Heart right ventricle (tissue), 16 donors: Measurements from ENCODE around the gene CCNI. TPM values are rescaled to one million over a fixed set of nuclear protein-coding genes. Genes with fewer than 3 reads are reported as not detected.
"Not testable (repeated sequence)": the region's sequence is repeated elsewhere in the genome, so short reads cannot be mapped to it uniquely, and the experiment has no call there.

Source experiments
- ATAC-seq, 8 donors: fragments of 200-7000 bp; cut with Tn5 transposase; one replicate each; pipeline ENCODE4 v1.9.1; 2020; ENCODE audit warnings: mild to moderate bottlenecking in 8 of 8, moderate library complexity in 8 of 8, moderate number of reproducible peaks in 1 of 8
- DNase-seq, 2 donors: peaks; one replicate each; pipeline ENCODE4 v3.0.0-alpha.2; 2020
- H3K27ac ChIP-seq, 10 donors: fragments of 200-600 bp; sonication (generic) in 2 of 10; one replicate each; pipeline versions ENCODE4 v1.5.0 to v1.8.0; 2020 to 2022; ENCODE audit warnings: mild to moderate bottlenecking in 3 of 10
- H3K27me3 ChIP-seq, 7 donors: fragments of 200-600 bp; one replicate each; pipeline ENCODE4 v1.8.0; 2021 to 2022; ENCODE audit warnings: mild to moderate bottlenecking in 2 of 7
- H3K36me3 ChIP-seq, 9 donors: fragments of 200-600 bp; sonication (generic) in 1 of 9; one replicate each; pipeline versions ENCODE4 v1.5.0 to v1.8.0; 2020 to 2022; ENCODE audit warnings: mild to moderate bottlenecking in 2 of 9
- H3K4me1 ChIP-seq, 9 donors: fragments of 200-600 bp; sonication (generic) in 1 of 9; one replicate each; pipeline versions ENCODE4 v1.5.0 to v1.8.0; 2020 to 2022; ENCODE audit warnings: mild to moderate bottlenecking in 4 of 9
- H3K4me3 ChIP-seq, 10 donors: fragments of 200-600 bp; sonication (generic) in 2 of 10; one replicate each; pipeline versions ENCODE4 v1.5.0 to v1.8.0; 2020 to 2022; ENCODE audit warnings: mild to moderate bottlenecking in 7 of 10, moderate library complexity in 2 of 10
- H3K9me3 ChIP-seq, 11 donors: fragments of 200-600 bp in 10 of 11; sonication (generic) in 2 of 11; one replicate each; pipeline versions ENCODE4 v1.5.0 to v1.8.0; 2013 to 2022; ENCODE audit warnings: mild to moderate bottlenecking in 2 of 11, control low read depth in 1 of 11, moderate library complexity in 1 of 11
- CTCF ChIP-seq, 9 donors: fragments of 200-600 bp; sonication (generic) in 2 of 9; IDR thresholded peaks; one replicate each; pipeline versions ENCODE4 v1.5.0 to v1.8.0; 2021 to 2022; ENCODE audit warnings: antibody characterized with exemption in 9 of 9, mild to moderate bottlenecking in 5 of 9, moderate library complexity in 1 of 9
- WGBS, 2 donors: extraction: QIAGEN DNeasy Blood & Tissue Kit; methylation state at CpG; one replicate each; pipeline ENCODE4 v1.1.7; 2013; ENCODE audit warnings: inconsistent platforms in 1 of 2; 5-methylcytosine and 5-hydroxymethylcytosine counted together
- intact Hi-C, 10 donors: fragments of 100-400 bp; cut with DNase I; formaldehyde crosslinking; loops; one replicate each; pipeline versions ENCODE4 v1.11.1 to v1.14.2; 2022
- polyA plus RNA-seq, 2 donors: library from polyadenylated mRNA; stranded (reverse); fragments of 200-250 nt; gene quantifications; one replicate each; pipeline ENCODE4 v1.2.3, GENCODE V29; 2013
- total RNA-seq, 10 donors: library from RNA; stranded (reverse); fragmentation: NEBNext Ultra II Directional in 3 of 10; extraction: Animal tissue kit (Norgen Biotek cat#: 25700) in 3 of 10; gene quantifications; one replicate each; pipeline versions ENCODE4 v1.2.1 to v1.2.4, GENCODE V29; 2021 to 2023
- donor health status: Arrhythmogenic right ventricular cardiomyopathy.
- donor health status: ischemic (EF 13 %, LVEDD 7.1; RV severe dilation, severe dysfunction).
- donor health status: healthy with polysubstance abuse.
- donor health status: DM: no; HTN: yes; CAD: no.
- donor health status: DM: no; HTN: no; CAD: no.
- donor health status: ischemic (EF 25% LVEDD 6.9; RV normal size, moderate dysfunction).
- donor health status: ischemic (EF 25% LVEDD 5.7; RV mildly dilated, moderate dysfunction).
- donor health status: healthy.
- donor health status: DM: yes; HTN: yes; CAD: no.
- donor health status: Ischemic cardiomyopathy.
- donor health status: ischemic (EF 35%, LVEDD 5.7; RV mildly dilated, moderate dysfunction).
- donor health status: nonischemic (EF 11% LVEDD 7.7; RV severe dilation, severe dysfunction).
- donor health status: DM: yes; HTN: yes; CAD: no.
- donor health status: PGD.
- donor health status: ischemic (EF 29% LVEDD 5.4; RV normal size, mild dysfunction).
- donor health status: nonischemic (EF 23%, LVEDD 6.1; RV moderate dilation, normal function).

The CCNI gene
- total and polyA plus RNA-seq, 12 donors, result 30.8 to 354 (median 298) TPM

GRCh38 chr4:77093401-77093800 lies 17.6 kb upstream of the CCNI start:
- ATAC-seq (no peak), DNase-seq (no peak)
- WGBS, 2 donors, result 78 to 92% methylated on average over 1 of the region's 1 CpG
- no peaks in the 10 kb centered on the region for H3K36me3 ChIP-seq
- H3K27me3 ChIP-seq, result no peaks in the 10 kb centered on the region
- intact Hi-C loops, result loop anchor here in 4 of 10 donors (2.0 to 10.0 kb wide), 3 partner anchors 61 to 111 kb away; partner anchors contain the start of gene CCNG2 (in 1 of the 4)
- peaks cover 0 to 21% (median 9%) of the 10 kb centered on the region in 9 donors for H3K4me1 ChIP-seq
- no peaks in the 10 kb centered on the region for H3K9me3 ChIP-seq
- no peak overlapping the region for H3K4me3 ChIP-seq
- peak overlapping the region in 1 of 10 donors; percentile 16 for H3K27ac ChIP-seq
- TF ChIP-seq CTCF (IDR thresholded peaks at IDR 0.05), result no peak

GRCh38 chr4:77092975-77093374 lies 17.2 kb upstream of the CCNI start:
- peaks cover 0 to 21% (median 9%) of the 10 kb centered on the region in 9 donors for H3K4me1 ChIP-seq
- intact Hi-C loops, result loop anchor here in 4 of 10 donors (2.0 to 10.0 kb wide), 3 partner anchors 62 to 112 kb away; partner anchors contain the start of gene CCNG2 (in 1 of the 4)
- no peak for ATAC-seq
- no peak overlapping the region for H3K4me3 ChIP-seq
- no peaks in the 10 kb centered on the region for H3K27me3 ChIP-seq
- peak overlapping the region in 1 of 10 donors; percentile 16 for H3K27ac ChIP-seq
- 93 to 95% methylated on average over 2 of the region's 2 CpGs for WGBS, 2 donors
- no peaks in the 10 kb centered on the region for H3K9me3 ChIP-seq
- no peak for DNase-seq
- TF ChIP-seq CTCF (IDR thresholded peaks at IDR 0.05), result no peak
- no peaks in the 10 kb centered on the region for H3K36me3 ChIP-seq

DNA sequence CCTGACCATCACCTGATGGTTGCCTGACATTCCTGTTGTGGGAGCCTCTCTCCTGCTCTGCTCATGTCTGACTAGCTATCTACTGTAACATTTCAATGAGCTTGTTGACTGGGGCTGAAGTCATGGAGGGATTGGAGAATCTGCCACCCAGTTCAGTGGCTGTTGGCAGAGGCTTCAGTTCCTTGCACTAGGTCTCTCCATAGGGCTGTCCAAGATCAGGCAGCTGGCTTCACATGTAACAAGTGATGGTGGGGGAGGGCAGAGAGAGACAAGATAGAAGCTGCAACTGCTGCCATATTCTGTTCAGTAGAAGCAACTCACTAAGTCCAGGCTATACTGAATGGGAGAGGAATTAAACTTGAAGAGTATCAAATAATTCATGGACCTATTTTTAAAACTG lies 14.1 kb upstream of the CCNI start:
- no peaks in the 10 kb centered on the region for H3K36me3 ChIP-seq
- DNase-seq, result no peak
- peak in 3 of 8 donors; percentile 17 to 72 (median 42) for ATAC-seq
- no peaks in the 10 kb centered on the region for H3K27me3 ChIP-seq
- intact Hi-C loops, result loop anchor here in 3 of 10 donors (10.0 kb wide), 2 partner anchors 65 to 115 kb away; partner anchors contain the start of gene CCNG2 (in 1 of the 3)
- H3K9me3 ChIP-seq, result no peaks in the 10 kb centered on the region
- no peak overlapping the region for H3K4me3 ChIP-seq
- TF ChIP-seq CTCF (IDR thresholded peaks at IDR 0.05), result no peak
- peaks cover 0 to 14% (median 6%) of the 10 kb centered on the region in 9 donors for H3K4me1 ChIP-seq
- no peak overlapping the region for H3K27ac ChIP-seq

DNA sequence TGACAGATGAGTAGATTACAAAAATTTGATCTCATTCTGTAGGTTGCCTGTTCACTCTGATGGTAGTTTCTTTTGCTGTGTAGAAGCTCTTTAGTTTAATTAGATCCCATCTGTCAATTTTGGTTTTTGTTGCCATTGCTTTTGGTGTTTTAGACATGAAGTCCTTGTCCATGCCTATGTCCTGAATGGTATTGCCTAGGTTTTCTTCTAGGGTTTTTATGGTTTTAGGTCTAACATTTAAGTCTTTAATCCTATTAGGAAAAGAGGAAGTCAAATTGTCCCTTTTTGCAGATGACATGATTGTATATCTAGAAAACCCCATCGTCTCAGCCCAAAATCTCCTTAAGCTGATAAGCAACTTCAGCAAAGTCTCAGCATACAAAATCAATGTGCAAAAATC lies 11.2 kb upstream of the CCNI start:
- H3K4me3 ChIP-seq, ATAC-seq, H3K27me3 ChIP-seq, H3K9me3 ChIP-seq, DNase-seq, intact Hi-C loops, H3K36me3 ChIP-seq, H3K4me1 ChIP-seq, H3K27ac ChIP-seq: not testable (repeated sequence)
- 90 to 100% methylated on average over 1 of the region's 1 CpG for WGBS, 2 donors

DNA sequence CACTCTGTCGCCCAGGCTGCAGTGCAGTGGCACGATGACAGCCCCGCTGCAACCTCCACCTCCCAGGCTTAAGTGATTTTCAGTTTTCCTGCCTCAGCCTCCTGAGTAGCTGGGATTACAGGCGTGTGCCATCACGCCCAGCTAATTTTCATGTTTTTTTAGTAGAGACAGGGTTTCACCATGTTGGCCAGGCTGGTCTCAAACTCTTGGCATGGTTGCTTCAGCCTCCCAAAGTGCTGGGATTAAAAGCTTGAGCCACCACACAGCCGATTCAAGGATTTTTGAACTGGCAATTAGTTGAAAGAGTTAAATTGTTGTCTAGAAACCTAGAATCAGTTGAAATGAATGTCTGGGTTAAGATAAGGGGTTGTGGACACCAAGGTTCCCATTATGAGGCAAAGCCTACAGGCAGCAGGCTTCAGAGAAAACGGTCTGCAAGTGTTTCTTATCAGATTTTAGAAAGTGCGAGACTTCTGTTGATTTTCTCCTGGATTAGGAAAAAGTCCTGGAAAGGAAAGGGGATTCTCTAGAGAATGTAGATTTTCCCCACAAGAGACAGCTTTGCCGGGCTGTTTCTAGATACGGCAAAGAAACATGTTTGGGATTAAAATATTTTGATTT lies 8.3 kb upstream of the CCNI start:
- TF ChIP-seq CTCF (IDR thresholded peaks at IDR 0.05), result no peak
- Histone ChIP-seq H3K36me3 (peaks cover 0 to 4% (median 0%) of the 10 kb centered on the region in 9 donors), H3K9me3 (no peaks in the 10 kb centered on the region), H3K27me3 (no peaks in the 10 kb centered on the region), H3K4me1 (peaks cover 0 to 11% (median 0%) of the 10 kb centered on the region in 9 donors), H3K27ac (no peak overlapping the region), H3K4me3 (no peak overlapping the region)
- WGBS, 2 donors, result 83 to 88% methylated on average over 10 of the region's 10 CpGs
- ATAC-seq (no peak), DNase-seq (no peak)
- intact Hi-C loops, result no loop called here
